Stimulated activated CD8-positive, alpha-beta memory T cell treated with anti-CD3 and anti-CD28 coated beads, Interleukin-4, amount 100 ng/mL, for 24 hours (primary cell): Measurements from ENCODE around the gene RHOBTB3.
"Not testable (repeated sequence)": the region's sequence is repeated elsewhere in the genome, so short reads cannot be mapped to it uniquely, and the experiment has no call there.

Experiments
- DNase-seq: peaks from one replicate; pipeline ENCODE4 v3.0.0-alpha.2; 2020; ENCODE audit warnings: low read depth

Gene RHOBTB3

GRCh38 chr5:95730730-95731570, at the start of gene RHOBTB3:
RHOBTB3 (plus strand) TSS chr5:95731336; CDS start chr5:95731683, 347 bp downstream.
- peak; percentile 25 for DNase-seq

GRCh38 chr5:95682891-95683290, 48.2 kb upstream of the RHOBTB3 start, which contains the start of gene SPATA9:
SPATA9 (minus strand) TSS chr5:95682991; CDS start chr5:95682854, 137 bp downstream.
- no peak for DNase-seq

DNA sequence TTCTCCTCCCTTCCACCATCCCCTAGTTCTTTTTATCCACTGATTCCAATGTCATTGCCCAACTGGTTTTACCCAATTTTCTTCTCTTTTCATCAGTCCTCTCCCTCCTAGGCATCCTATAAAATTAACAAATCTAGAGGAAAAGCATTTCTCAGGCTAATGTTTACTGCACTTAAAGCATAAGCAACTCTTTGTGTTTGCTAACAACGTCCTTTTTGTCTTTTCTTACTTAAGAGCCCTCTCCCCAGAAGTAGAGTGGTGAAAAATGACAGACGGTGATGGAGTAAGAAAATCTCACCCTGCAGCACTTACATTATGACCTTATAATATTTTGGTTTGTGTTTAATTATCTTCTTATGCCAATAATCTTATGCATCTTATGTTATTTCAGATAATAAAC, 46.8 kb upstream of the RHOBTB3 start:
- DNase-seq: no peak

DNA sequence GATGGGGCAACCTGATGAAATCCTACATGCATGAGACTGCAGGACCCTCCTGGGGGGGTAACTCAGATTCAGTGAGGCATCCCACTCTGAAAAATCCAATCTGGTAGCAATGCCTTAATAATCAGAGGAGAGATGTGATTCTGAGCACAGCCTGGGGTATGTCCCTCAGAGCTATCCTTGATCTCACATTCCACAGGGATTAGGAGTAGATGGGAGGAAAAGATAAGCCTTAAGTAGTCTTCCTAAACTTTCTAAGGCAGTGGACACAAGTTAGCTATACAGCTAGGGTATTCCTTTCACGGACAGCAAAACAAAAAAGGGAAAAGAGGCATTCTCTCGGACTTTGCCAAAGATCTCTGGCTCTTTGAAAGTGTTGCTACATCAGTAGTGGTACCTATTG, 44.5 kb upstream of the RHOBTB3 start:
- no peak for DNase-seq

- DNase-seq: no peak
Measured at GRCh38 chr5:95689680-95690079, 41.5 kb upstream of the RHOBTB3 start.

DNA sequence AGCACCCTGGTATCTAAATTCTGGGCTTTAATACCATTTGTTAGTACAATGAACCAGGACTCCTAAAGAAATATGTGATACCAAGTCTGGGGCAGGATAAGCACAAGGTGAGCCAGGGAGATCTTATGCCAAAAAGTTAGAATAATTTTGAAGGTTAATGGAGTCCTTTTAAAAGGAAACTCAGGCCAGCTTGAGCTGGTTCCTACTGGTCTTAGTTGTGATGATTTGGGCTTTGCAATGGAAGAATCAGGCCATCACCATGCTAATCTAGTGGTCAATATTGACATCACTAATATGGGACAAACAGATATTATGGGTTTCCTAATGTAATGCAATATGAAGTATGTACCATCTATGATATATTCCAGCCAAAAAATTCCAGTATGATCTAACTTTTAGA, 40.8 kb upstream of the RHOBTB3 start:
- DNase-seq: no peak

GRCh38 chr5:95697781-95698681, 33.1 kb upstream of the RHOBTB3 start:
- DNase-seq: no peak

DNA sequence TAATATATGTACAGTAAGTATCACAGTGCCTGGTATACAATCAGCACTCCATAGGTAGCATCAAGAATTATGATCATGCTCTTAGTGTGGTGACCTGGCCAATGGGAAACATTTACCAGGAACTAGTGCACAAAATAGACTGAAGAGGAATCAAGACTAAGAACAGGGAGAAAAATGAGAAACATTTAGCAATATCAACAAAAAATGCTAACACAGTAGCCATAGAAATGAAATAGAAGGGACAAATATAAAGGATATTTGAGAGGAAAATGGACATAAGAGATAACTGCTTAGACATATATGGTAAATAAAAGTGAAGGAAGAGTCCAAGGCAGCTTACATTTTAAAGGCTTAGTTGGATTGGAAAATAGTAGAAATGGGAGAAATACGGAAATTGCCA, 31.8 kb upstream of the RHOBTB3 start:
- no peak for DNase-seq

GRCh38 chr5:95701074-95701473, 30.1 kb upstream of the RHOBTB3 start:
- no peak for DNase-seq

GRCh38 chr5:95704150-95704549, 27.0 kb upstream of the RHOBTB3 start:
- no peak for DNase-seq

DNA sequence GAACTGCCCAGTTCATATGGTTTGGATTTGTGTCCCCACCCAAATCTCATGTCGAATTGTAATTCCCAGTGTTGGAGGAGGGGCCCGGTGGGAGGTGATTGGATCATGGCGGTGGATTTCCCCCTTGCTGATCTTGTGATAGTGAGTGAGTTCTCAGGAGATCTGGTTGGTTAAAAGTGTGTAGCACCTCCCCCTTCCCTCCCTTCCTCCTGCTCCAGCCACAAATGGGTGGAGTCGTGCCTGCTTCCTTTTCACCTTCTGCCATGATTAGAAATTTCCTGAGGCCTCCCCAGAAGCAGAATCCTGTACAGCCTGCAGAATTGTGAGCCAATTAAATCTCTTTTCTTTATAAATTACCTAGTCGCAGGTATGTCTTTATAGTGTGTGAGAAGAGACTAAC, 24.9 kb upstream of the RHOBTB3 start:
- DNase-seq: not testable (repeated sequence)

- no peak for DNase-seq
Measured at GRCh38 chr5:95707055-95707454, 24.1 kb upstream of the RHOBTB3 start.

DNA sequence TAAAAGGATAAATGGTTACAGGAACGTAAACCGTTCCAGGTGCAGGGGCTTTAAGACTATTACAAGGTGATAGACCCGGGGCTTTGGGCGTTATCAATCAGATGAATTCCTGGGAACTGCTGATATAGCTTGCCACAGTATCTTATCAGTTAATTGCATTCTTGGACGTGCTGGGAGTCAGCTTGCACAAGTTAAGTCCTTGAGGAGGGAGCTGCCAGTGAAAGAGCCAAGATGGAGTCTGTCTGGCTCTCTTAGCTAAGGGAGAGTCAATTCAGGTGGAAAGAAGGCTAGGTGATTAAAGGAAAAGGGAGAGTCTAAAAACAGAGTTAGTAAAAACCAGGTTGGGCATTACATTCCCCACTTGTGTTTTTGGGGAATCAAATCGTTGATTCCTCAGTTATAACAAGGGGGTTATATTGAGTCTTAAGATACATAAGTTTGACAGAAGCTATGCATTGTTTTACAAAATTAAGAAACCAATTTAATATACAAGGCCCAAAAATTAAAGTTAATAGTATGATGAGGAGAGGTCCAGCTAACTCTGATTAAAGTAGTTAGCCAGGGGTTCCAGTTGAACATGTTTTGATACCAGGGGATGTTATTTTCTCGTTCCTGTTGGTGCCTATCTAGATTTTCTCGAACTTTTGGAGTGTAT, 23.5 kb upstream of the RHOBTB3 start:
- not testable (repeated sequence) for DNase-seq

- no peak for DNase-seq
Measured at GRCh38 chr5:95708876-95709275, 22.3 kb upstream of the RHOBTB3 start.

- no peak for DNase-seq
Measured at GRCh38 chr5:95709967-95710650, 21.0 kb upstream of the RHOBTB3 start.

GRCh38 chr5:95710651-95711500, 20.3 kb upstream of the RHOBTB3 start:
- DNase-seq: not testable (repeated sequence)

DNA sequence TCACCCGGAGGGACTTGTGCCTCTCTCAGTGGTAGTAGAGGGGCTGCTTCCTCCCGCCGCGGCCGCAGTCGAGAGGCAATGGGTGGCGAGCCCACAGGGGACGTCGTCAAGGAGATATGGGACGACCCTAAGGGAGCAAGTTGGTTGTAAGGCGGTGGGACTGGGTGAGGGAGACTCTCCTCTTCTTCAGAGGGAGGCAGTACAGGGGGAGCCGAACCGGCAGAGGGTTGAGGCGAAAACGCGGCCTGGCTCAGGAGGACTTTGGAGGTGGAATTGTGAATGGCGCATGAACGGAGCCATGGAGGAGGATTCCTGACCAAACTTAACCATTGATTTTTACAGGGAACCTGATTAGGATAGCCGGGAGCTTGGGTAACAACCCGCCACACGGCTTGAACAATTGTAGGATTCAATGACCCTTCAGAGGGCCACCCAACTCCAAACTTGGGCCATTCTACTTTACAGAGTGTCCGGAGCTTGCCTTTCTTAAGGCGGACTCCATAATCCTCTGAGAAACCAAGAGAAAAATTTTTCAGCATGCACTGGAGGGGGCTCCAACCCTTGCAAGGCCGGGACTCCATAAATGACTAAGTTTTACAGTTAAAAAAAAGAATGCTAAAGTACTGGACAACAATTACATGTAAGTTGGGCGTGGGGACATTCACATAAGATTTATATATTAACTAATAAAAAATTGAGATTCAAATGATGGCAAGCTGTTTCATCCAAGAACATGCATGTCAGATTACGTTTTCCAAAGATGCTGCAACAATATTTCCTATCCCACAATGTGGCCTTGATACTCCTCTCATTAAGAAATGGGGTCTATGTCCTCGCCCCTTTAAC, 19.4 kb upstream of the RHOBTB3 start:
- no peak for DNase-seq

DNA sequence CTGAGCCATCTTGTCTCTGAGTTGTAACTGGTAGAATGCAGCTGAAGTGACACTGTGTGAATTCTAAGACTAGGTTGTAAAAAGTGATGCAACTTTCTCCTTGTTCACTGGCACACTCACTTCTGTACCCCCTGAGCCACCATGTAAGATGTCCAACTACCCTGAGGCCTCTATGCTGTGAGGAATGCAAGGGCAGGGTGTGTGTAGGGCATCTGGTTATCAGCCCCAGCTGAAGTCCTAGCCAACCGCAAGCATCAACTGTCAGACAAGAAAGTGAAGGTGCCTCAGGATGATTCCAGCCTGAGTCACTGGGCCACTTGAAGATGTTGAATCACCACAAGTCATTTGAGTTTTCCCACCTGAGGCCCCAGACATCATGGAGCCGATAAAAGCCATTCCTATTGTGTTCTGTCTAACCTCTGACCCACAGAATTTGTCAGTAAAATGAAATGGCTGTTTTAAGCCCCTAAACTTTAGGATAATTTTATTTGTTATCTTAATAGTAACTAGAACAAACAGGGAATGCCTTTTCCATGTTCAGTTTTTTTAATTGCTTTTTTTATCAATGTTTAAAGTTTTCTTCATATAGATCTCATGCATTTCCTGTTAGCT, 18.7 kb upstream of the RHOBTB3 start:
- no peak for DNase-seq

DNA sequence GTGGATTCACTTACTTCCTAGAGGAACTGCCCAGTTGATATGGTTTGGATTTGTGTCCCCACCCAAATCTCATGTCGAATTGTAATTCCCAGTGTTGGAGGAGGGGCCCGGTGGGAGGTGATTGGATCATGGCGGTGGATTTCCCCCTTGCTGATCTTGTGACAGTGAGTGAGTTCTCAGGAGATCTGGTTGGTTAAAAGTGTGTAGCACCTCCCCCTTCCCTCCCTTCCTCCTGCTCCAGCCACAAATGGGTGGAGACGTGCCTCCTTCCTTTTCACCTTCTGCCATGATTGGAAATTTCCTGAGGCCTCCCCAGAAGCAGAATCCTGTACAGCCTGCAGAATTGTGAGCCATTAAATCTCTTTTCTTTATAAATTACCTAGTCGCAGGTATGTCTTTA, 17.9 kb upstream of the RHOBTB3 start:
- not testable (repeated sequence) for DNase-seq
